Measurements from ENCODE around the gene CPNE2.

The CPNE2 gene

DNA sequence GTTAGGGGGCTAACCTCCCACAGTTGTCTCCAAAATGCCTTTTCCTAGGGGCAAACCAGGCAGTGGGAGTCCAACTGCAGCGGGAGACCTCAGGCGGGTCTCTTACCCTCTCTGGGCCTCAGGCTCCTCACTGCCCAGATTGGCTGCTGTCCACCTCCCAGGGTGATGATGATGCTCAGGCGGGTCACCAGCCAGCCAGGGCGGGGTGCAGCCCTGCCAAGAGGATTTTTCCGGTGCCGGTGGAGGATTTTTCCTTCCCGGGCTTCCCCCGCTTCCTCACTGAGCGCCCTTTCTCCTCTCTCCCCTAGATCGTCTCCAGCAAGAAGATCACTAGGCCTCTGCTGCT, 22.8 kb downstream of the CPNE2 start:
- Histone ChIP-seq H3K27me3 (no peaks in the 10 kb centered on the region), H3K36me3 (peaks cover 44 to 78% (median 62%) of the 10 kb centered on the region in 11 experiments), H3K4me3 (no peak overlapping the region), H4K20me1 (peaks cover 0 to 46% (median 7%) of the 10 kb centered on the region in 11 experiments; a peak in 10 of 22 replicates), H3K9me3 (replicated peaks in 1 of 11) (no peaks in the 10 kb centered on the region), H3K9ac (no peak overlapping the region), H3K4me1 (peaks cover 29 to 65% (median 54%) of the 10 kb centered on the region in 10 experiments), H3K4me2 (no peak overlapping the region), H3K27ac (no peak overlapping the region)
- TF ChIP-seq Cebpa-rat (IDR thresholded peaks at IDR 0.05): no peak

DNA sequence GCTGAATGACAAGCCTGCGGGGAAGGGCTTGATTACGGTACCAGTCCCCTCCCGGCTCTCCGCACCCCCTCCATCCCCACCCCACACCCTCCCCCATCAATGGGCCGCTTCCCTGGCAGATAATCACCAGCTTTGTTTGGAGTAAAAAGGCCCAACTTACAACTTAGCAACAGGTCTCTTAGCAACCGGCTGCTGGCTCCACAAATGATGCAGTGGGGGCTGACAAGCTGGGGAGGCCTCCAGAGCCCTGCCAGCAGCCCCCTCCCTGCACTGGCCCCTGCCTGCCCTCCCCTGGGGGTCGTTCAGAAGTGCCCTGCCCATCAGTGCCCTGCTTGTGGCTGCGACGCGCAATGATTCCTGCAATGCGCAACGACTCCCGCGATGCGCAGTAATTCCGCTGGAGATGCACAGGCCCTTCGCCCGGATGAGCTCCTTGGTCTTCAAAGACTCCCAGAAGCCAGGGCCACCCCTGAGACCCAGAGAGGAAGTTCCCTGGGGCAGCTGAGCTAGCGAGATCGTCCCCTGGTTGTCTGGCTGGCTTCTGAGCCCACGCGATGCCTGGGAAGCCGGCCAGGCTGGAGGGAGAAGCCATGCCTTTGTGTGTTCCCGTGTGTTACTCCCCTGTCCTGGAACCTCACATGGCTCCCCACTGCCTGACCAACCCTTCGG, 23.3 kb downstream of the CPNE2 start:
- TF ChIP-seq Cebpa-rat (IDR thresholded peaks at IDR 0.05): no peak
- H3K9me3 ChIP-seq (replicated peaks in 1 of 11): no peaks in the 10 kb centered on the region
- peaks cover 0 to 41% (median 5%) of the 10 kb centered on the region in 11 experiments; a peak in 7 of 22 replicates for H4K20me1 ChIP-seq
- peak overlapping the region in 3 of 11 experiments; percentile 15 to 30 (median 24); a peak in 4 of 22 replicates for H3K4me2 ChIP-seq
- peaks cover 29 to 70% (median 54%) of the 10 kb centered on the region in 10 experiments for H3K4me1 ChIP-seq
- peak overlapping the region in 3 of 11 experiments; percentile 5 to 32 (median 15); a peak in 2 of 22 replicates for H3K27ac ChIP-seq
- H3K4me3 ChIP-seq: no peak overlapping the region
- no peaks in the 10 kb centered on the region for H3K27me3 ChIP-seq
- peaks cover 48 to 79% (median 67%) of the 10 kb centered on the region in 11 experiments for H3K36me3 ChIP-seq
- peak overlapping the region in 1 of 11 experiments; percentile 11; a peak in 1 of 22 replicates for H3K9ac ChIP-seq

- no peaks in the 10 kb centered on the region for H3K9me3 ChIP-seq (replicated peaks in 1 of 11)
- H3K9ac ChIP-seq: peak overlapping the region in 3 of 11 experiments; percentile 22 to 45 (median 24); a peak in 1 of 22 replicates
- no peak for TF ChIP-seq Cebpa-rat (IDR thresholded peaks at IDR 0.05)
- no peaks in the 10 kb centered on the region for H3K27me3 ChIP-seq
- peaks cover 22 to 53% (median 41%) of the 10 kb centered on the region in 10 experiments for H3K4me1 ChIP-seq
- H3K27ac ChIP-seq: peak overlapping the region in 1 of 11 experiments; percentile 17; a peak in 1 of 22 replicates
- H4K20me1 ChIP-seq: peaks cover 0 to 31% (median 2%) of the 10 kb centered on the region in 11 experiments; a peak in 5 of 22 replicates
- H3K4me2 ChIP-seq: peak overlapping the region in 4 of 11 experiments; percentile 6 to 34 (median 31); a peak in 3 of 22 replicates
- H3K36me3 ChIP-seq: peaks cover 60 to 92% (median 81%) of the 10 kb centered on the region in 11 experiments
- no peak overlapping the region for H3K4me3 ChIP-seq
These were observed 26.2 kb downstream of the CPNE2 start for GRCh38 chr16:57118461-57119084.

DNA sequence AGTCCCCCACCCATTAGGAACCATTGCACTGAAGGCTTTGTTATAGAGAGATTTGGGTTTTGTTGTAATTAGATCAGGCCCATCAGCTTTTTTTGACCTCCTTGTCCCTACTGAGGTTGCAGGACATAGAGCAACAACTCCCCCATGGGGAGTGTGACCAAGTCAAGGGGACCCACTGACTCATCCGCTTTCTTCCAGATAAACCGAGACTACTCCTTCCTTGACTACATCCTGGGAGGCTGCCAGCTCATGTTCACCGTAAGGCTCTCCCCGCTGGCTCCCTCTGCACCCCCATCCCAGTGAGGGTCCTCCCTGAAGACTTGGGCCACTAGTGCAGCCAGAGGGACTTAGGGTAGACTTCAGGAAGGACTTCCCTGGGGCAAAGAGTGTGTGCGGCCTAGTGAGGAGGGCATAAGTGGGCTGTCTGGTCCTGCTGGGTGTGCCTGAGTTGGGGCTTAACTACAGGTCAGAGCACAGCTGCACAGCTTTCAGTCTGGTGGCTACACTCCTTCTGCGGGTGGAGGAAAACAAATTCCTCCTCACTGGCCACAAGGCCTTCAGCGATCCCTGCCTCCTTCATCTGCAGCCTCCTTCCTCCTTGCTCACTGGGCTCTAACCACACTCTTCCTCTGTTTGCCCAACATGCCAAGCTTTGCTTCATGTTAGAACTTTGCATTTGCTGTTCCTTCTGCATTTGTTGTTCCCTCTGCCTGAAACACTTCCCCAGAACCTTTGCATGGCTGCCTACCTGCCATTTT, 31.0 kb downstream of the CPNE2 start:
- Histone ChIP-seq H3K27me3 (no peaks in the 10 kb centered on the region), H3K4me3 (no peak overlapping the region), H3K36me3 (peaks cover 29 to 80% (median 53%) of the 10 kb centered on the region in 11 experiments), H3K9me3 (replicated peaks in 1 of 11) (peaks cover 0 to 4% (median 0%) of the 10 kb centered on the region in 11 experiments; a peak in 1 of 22 replicates), H3K4me2 (peak overlapping the region; percentile 52 to 83 (median 75)), H3K9ac (peak overlapping the region in 9 of 11 experiments; percentile 4 to 55 (median 27); a peak in 10 of 22 replicates), H3K4me1 (peaks cover 19 to 60% (median 53%) of the 10 kb centered on the region in 10 experiments), H4K20me1 (peaks cover 0 to 15% (median 0%) of the 10 kb centered on the region in 11 experiments; a peak in 3 of 22 replicates), H3K27ac (peak overlapping the region in 8 of 11 experiments; percentile 0 to 53 (median 22); a peak in 11 of 22 replicates)
- peak in 2 of 11 experiments; percentile 12 to 41; a peak in 1 of 22 replicates for TF ChIP-seq Cebpa-rat (IDR thresholded peaks at IDR 0.05)

DNA sequence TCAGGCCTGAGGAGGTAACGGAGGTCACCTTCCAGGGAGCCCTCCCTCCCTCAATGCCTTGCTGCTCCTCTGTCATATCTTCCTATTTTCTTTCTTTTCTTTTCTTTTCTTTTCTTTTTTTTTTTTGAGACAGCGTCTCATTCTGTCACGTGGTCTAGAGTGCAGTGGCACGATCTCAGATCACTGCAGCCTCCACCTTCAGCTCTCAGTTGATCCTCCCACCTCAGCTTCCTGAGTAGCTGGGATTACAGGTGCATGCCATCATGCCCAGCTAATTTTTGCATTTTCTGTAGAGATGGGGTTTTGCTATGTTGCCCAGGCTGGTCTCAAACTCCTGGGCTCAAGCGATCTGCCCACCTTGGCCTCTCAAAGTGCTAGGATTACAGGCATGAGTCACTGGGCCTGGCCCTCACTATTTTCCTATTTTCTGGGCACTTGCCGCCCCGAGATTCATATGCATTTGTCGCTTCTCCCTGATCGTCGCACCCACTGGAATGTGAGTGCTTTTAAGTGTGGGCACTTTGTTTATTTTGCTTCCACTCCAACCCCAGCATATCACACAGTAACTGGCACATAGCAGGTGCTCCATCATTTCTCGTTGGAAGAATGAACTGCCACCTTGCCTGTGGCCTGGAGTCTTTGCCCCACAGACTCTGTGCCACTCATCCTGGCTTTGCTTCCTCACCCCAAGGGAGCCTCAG, 31.7 kb downstream of the CPNE2 start:
- 0 out of 22 replicates have a peak, but pooled peaks of 1 of the 11 experiments have one; percentile 1 for TF ChIP-seq Cebpa-rat (IDR thresholded peaks at IDR 0.05)
- H3K9me3 ChIP-seq (replicated peaks in 1 of 11): peaks cover 0 to 4% (median 0%) of the 10 kb centered on the region in 11 experiments; a peak in 1 of 22 replicates
- peak overlapping the region; percentile 52 to 83 (median 75) for H3K4me2 ChIP-seq
- H3K36me3 ChIP-seq: peaks cover 24 to 73% (median 45%) of the 10 kb centered on the region in 11 experiments
- H3K4me3 ChIP-seq: no peak overlapping the region
- peak overlapping the region in 3 of 11 experiments; percentile 18 to 55 (median 36); a peak in 3 of 22 replicates for H3K9ac ChIP-seq
- H3K27ac ChIP-seq: peak overlapping the region in 5 of 11 experiments; percentile 4 to 53 (median 30); a peak in 3 of 22 replicates
- peaks cover 26 to 61% (median 54%) of the 10 kb centered on the region in 10 experiments for H3K4me1 ChIP-seq
- no peaks in the 10 kb centered on the region for H3K27me3 ChIP-seq
- H4K20me1 ChIP-seq: peaks cover 0 to 14% (median 0%) of the 10 kb centered on the region in 11 experiments; a peak in 3 of 22 replicates

GRCh38 chr16:57125376-57125775, 33.0 kb downstream of the CPNE2 start:
- Histone ChIP-seq H3K27ac (peak overlapping the region in 2 of 11 experiments; percentile 15 to 30; a peak in 1 of 22 replicates), H3K9ac (no peak overlapping the region), H4K20me1 (peaks cover 0 to 14% (median 0%) of the 10 kb centered on the region in 11 experiments; a peak in 2 of 22 replicates), H3K4me1 (peaks cover 35 to 65% (median 55%) of the 10 kb centered on the region in 10 experiments), H3K36me3 (peaks cover 20 to 62% (median 37%) of the 10 kb centered on the region in 11 experiments), H3K4me2 (no peak overlapping the region), H3K27me3 (no peaks in the 10 kb centered on the region), H3K4me3 (no peak overlapping the region), H3K9me3 (replicated peaks in 1 of 11) (peaks cover 0 to 4% (median 0%) of the 10 kb centered on the region in 11 experiments; a peak in 1 of 22 replicates)
- TF ChIP-seq Cebpa-rat (IDR thresholded peaks at IDR 0.05): no peak

DNA sequence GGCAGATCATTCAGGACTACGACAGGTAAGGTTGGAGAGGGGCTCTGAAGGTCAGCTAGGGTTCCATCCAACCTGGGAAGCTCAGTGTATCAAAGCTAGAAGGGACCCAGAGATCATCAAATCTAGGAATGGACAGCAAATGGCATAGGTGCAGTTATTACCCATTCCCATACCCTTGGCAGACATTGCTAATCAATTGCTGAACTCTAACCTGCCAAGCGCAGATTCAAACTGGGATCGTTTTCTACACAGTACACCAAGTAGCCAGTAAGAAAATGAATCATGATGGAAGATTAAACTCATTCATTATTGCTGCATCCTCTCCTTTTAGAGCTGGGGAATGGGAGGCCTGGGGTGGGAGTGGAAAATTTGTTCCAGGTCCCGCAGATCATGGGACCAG, 33.6 kb downstream of the CPNE2 start:
- Histone ChIP-seq H4K20me1 (peaks cover 0 to 14% (median 0%) of the 10 kb centered on the region in 11 experiments; a peak in 2 of 22 replicates), H3K36me3 (peaks cover 14 to 56% (median 31%) of the 10 kb centered on the region in 11 experiments), H3K27me3 (no peaks in the 10 kb centered on the region), H3K4me3 (no peak overlapping the region), H3K4me2 (peak overlapping the region in 4 of 11 experiments; percentile 3 to 26 (median 17); a peak in 1 of 22 replicates), H3K4me1 (peaks cover 39 to 71% (median 61%) of the 10 kb centered on the region in 10 experiments), H3K27ac (no peak overlapping the region), H3K9me3 (replicated peaks in 1 of 11) (peaks cover 0 to 4% (median 0%) of the 10 kb centered on the region in 11 experiments; a peak in 1 of 22 replicates), H3K9ac (no peak overlapping the region)
- TF ChIP-seq Cebpa-rat (IDR thresholded peaks at IDR 0.05): no peak

Measured in BLaER1 treated with 17β-estradiol and CSF1 and Interleukin-3, amounts not matched to agents 10 nM and 100 nM (cell line).